Cortex of kidney (tissue), 1 donor: ENCODE measurements around the gene FOXO3B.
"Not testable (repeated sequence)": the region's sequence is repeated elsewhere in the genome, so short reads cannot be mapped to it uniquely, and the experiment has no call there.

ENCODE experiments used
- DNase-seq: peaks from one replicate; lab custom pipeline; 2025; lab: John Stamatoyannopoulos, UW

Gene FOXO3B

GRCh38 chr17:18650094-18650493 is 32.0 kb downstream of the FOXO3B start:
- DNase-seq: not testable (repeated sequence)

GRCh38 chr17:18644291-18644690 is 37.8 kb downstream of the FOXO3B start, which contains the start of gene TBC1D28:
TBC1D28 (minus strand) TSS chr17:18644391; CDS start chr17:18641352, 3,039 bp downstream.
- DNase-seq: not testable (repeated sequence)

- not testable (repeated sequence) for DNase-seq
Observed at GRCh38 chr17:18643124-18643523, 39.0 kb downstream of the FOXO3B start.

- not testable (repeated sequence) for DNase-seq
Observed at GRCh38 chr17:18638357-18638756, 43.8 kb downstream of the FOXO3B start.

DNA sequence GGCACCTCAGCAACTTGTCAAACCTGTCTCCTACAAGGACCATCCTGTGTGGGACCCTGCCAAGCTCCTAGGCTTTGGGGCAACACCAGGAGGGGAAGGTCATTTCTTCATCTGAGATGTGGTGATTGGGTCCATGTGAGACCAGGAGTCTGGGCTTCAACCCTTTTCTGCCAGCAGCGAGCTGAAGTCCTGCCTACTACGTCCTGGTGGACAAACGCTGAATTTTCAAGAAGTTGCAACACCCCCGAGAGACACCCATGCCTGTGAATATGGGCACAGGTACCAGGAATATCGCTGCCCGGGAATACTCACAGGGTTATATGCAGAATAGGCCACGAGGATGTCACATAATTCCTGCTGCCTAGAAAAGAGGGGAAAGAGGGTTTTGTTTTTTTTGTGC is 45.9 kb downstream of the FOXO3B start:
- not testable (repeated sequence) for DNase-seq

DNA sequence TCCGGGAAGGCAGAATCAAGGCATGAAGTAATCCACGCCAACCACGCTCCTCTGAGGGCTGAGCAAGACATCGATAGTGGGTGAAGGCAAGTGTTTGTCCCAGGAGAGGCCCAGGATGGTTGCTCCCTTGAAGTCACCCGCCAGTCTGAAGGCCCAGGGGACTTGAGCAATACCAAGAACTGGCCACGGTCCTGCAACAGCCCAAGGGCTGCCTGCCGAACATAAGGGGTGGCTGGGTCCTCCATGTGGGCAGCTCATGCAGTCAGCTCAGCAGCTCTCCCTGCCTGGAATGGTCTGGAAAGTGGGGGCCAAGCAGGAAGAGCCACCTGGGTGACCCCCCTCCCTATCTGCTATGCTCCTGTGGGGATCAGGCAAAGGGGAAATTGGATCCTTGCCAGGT is 46.3 kb downstream of the FOXO3B start:
- DNase-seq: not testable (repeated sequence)

DNA sequence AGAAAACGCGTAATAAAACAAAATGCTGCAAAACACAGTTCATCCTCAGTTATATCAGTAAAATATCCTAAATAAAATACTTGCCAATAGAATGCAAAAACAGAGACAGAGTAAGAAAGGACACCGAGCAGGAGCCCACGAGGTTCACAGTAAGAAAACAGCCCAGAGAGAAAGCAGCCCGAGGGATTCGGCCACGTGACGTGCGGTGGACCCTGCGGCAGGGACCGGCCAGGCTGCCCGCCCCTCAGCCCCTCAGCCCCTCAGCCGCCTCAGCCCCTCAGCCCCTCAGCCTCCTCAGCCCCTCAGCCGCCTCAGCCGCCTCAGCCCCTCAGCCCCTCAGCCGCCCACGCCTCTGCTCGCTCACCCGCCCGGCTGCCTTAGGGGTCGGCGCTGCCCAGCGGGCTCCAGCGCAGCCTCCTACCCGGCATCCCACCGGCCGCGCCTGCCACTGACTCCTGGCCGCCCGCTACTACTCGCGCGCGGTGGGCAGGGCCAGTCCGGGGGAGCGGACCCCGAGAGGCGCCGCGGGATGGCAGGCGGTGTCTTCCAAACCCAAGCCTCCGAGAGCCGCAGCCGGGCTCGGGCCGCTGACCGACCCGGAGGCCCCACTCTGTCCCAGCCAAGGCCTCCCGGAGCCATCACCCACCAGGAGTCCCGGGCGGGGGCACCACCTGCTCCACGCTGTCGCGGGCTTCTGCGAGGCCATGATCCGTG is 47.4 kb downstream of the FOXO3B start:
- not testable (repeated sequence) for DNase-seq
